GM23248 (cell line): ENCODE measurements around the gene ZC3H7A.

Experiments
- EZH2 ChIP-seq: fragments of 200-600 bp; sonication (generic); IDR thresholded peaks from 2 replicates; pipeline ENCODE4 v1.6.1; 2018; ENCODE audit warnings: antibody characterized with exemption, mild to moderate bottlenecking; ENCODE audit not compliant: insufficient read depth, poor library complexity, severe bottlenecking
- EZH2phosphoT487 ChIP-seq: fragments of 200-600 bp; sonication (generic); IDR thresholded peaks from 2 replicates; pipeline ENCODE4 v1.6.1; 2018; ENCODE audit warnings: antibody characterized with exemption, moderate library complexity, mild to moderate bottlenecking, low read depth; ENCODE audit not compliant: insufficient read depth

- TF ChIP-seq EZH2phosphoT487 (no peak), EZH2 (no peak)
Measured at GRCh38 chr16:11835309-11835708, 38.3 kb upstream of the ZC3H7A start.
